ENCODE measurements around the gene STAM2. TPM values are rescaled to one million over a fixed set of nuclear protein-coding genes. Genes with fewer than 3 reads are reported as not detected.

The STAM2 gene
- total RNA-seq = 24.2 and 27.2 TPM in 2 replicates

DNA sequence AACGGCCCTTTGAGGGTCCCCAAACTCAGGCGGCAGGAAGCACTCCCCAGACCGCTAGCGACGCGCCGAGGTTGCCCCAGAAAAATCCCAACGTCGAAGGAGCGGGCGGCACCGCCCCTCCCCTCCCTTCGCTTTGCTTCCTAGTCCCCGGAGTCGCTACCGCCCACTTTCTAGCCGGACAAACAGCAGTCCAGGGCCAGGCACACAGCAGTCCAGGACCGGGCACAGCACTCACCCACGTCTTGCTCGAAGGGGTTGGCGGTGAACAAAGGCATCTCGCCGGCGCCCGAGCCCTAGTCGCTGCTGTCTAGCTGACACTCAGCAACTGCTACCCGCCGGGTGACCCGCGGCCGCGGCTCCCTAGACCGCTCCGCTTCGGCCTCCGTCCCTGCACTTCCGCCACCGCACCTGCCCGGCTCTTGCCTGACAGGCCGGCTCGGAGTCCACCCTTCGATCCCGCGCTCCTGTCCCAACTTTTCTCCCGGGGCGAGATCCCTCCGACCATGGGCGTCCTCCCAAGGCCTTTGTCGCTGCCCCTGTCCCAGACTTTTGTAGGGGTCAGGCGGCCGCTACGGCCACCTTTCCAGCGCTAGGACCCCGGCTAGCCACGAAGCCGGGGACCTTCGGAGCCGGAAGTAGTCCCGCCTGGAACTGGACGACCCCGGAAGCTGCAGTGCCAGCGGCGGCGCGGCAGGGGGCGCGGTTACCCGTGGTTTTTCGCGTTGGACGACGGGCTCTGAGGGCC is at the start of gene STAM2:
STAM2 (minus strand) TSS at position 396 of the 745 bp plus-strand sequence; CDS start at position 275, 121 bp downstream.

DNA sequence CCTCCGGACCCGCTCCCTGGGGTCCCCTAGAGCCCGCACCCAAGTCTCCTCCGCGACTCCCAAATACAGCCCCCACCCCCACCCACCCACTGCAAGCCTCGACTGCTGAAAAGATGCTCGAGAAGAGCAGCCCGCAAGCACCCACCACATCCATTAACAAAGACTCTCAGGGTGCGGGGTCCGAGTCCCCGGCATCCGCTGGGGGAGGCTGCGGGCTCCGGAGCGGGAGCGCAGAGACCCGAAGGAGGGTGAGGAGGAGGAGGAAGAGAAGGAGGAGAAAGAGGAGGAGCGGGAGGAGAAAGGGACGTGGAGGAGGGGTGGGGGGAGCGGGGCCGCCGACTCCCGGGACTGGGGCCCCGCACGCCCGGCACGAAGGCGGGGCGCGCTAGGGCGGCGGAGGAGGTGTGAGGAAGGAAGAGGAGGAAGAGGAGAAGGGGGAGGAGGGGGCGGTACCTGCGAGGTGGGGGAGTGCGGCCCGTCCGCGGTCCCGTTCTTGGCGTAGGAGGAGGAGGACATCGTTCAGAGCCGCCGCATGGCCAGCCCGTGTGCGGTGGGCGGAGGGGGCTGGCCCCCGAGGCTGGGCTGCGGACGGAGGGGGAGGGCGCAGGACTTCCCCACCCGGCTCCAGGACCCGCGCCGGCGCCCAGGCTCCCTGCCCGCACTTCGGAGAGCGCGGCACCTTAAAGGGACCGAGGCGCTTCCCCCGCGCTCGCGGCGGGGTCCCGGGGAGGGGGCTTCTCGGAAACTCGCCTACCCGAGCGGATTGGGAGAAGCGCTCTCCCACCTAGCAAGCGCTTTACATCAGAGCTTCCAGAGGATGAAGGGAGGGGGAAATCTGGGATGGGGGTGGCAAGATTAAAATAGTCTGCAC is 76.8 kb downstream of the STAM2 start, which contains the start of gene CACNB4:
CACNB4 (minus strand) TSS at position 549 of the 871 bp plus-strand sequence.

Other genes with a start within 250 kb of the STAM2 start
- gene CACNB4, start 76.7 kb downstream of the STAM2 start, total RNA-seq = 0.11 and 0.26 TPM in 2 replicates
- 43.7 and 50.0 TPM in 2 replicates for gene FMNL2, start 159.4 kb upstream of the STAM2 start, total RNA-seq